ENCODE measurements around the gene PCID2. TPM values are rescaled to one million over a fixed set of nuclear protein-coding genes. Genes with fewer than 3 reads are reported as not detected.
A peak's percentile ranks its signal among the peaks of the same experiment; 100 is the strongest.
"Not testable (repeated sequence)": the region's sequence is repeated elsewhere in the genome, so short reads cannot be mapped to it uniquely, and the experiment has no call there.

Gene PCID2
- total RNA-seq (2012; rRNA removed) = 66.2 and 70.2 TPM in 2 replicates

DNA sequence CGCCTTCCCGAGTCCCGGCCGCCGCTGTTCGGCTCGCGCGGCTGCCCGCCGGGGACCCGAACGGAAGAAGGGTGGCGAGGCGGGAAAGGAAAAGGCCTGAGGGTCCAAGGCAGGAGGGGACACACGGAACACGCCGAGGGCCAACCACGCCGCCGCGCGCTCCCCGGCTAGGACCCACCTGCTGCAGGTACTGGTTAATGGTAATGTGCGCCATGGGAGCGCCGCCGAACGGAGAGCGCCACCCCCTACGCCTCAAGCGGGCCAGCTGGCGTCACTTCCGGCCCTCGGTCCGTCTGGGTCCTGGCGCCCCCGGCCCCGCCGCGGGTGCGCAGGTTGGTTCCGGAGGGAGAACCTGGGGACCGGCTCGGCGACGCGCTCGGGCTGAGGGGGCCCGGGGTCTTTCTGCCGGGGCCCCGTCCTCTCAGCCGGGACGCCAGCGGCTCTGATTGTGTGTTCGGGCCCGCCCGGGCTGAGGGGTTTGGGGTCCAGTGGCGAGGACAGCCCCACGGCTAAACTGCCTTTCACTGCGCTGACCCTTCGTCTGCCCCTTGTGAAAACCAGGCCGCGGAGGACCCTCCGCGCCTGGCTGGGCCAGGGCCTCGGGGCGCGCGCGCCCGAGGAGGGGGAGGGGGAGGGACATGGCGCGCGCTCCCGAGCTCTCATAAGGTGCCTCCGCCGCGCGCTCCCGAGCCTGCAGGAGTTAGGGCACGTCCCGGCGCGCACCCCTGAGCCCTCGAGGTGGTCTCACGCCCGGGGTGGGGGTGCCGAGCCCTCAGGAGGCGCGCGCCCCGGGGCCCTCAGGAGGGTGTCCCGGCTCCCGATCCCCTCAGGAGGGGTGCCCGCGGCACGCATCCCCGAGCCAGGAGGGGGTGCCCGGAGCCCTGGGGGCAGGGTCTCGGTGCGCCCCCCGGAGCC is at the start of gene PCID2:
TSS of gene PCID2 (minus strand) at position 249 of the 915 bp plus-strand sequence. CDS start at position 214, 35 bp downstream.
- Histone ChIP-seq H3K4me3 (ENCODE audit: low read length) (peak within 1 kb of the TSS; percentile 99), H3K27me3 (ENCODE audit: control insufficient read depth, insufficient read depth, low read length) (no peaks in the 10 kb centered on the region), H3K9me3 (replicated peaks; ENCODE audit: low read length) (no peaks in the 10 kb centered on the region), H3K4me1 (ENCODE audit: control insufficient read depth, insufficient read depth, low read length) (peaks cover 37% of the 10 kb centered on the region), H3K36me3 (ENCODE audit: insufficient read depth, low read length) (peaks cover 32% of the 10 kb centered on the region), H3K4me2 (ENCODE audit: low read length) (peak within 1 kb of the TSS; percentile 97), H3K9ac (ENCODE audit: low read depth, low read length) (peak within 1 kb of the TSS; percentile 99)

DNA sequence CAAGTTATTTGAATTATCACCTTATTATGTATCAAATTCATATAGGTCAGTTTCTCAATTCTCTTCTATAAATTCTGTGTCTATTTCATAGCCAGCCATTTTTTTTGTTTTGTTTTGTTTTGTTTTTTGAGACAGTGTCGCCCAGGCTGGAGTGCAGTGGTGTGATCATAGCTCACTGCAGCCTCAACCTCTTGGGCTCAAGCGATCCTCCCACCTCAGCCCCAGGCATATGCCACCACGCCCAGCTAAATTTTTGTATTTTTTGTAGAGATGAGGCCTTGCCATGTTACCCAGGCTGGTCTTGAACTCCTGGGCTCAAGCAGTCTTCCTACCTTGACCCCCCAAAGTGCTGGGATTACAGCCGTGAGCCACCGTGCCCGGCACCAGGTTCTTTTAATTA is 49.4 kb upstream of the PCID2 start:
- not testable (repeated sequence) for H3K4me3 ChIP-seq (ENCODE audit: low read length); H3K9ac ChIP-seq (ENCODE audit: low read depth, low read length); H3K27me3 ChIP-seq (ENCODE audit: control insufficient read depth, insufficient read depth, low read length); H3K4me1 ChIP-seq (ENCODE audit: control insufficient read depth, insufficient read depth, low read length); H3K4me2 ChIP-seq (ENCODE audit: low read length); H3K9me3 ChIP-seq (replicated peaks; ENCODE audit: low read length)
- H3K36me3 ChIP-seq (ENCODE audit: insufficient read depth, low read length) = peaks cover 83% of the 10 kb centered on the region

DNA sequence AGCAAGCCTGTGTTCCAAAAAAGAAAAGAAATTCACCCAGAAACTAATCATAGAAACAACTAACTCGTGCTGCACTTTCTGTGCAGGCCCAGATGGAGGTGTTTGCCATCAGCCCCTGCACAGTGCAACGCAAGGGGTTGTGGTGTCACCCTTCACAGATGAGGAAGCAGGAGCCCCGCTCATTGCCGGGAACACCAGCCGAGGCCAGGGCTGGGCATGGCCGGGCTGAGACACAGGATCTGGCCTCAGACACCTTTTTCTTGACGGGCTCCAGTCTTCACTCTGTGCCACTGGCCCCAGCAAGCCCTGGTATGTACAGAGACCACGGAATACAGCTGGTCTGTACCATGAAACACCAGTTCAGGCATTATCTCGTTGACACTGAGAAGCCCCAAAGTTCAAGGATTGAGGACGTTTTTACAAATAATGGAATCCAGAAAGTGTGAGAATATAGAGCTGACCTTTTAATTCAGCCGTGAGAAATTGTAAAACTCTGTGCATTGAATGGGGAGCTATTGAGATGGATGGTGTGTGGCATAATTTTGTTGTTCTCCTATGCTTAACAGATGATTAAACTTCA is 44.1 kb upstream of the PCID2 start:
- Histone ChIP-seq H3K36me3 (ENCODE audit: insufficient read depth, low read length) (peaks cover 93% of the 10 kb centered on the region), H3K4me1 (ENCODE audit: control insufficient read depth, insufficient read depth, low read length) (no peaks in the 10 kb centered on the region), H3K4me2 (ENCODE audit: low read length) (no peak overlapping the region), H3K9me3 (replicated peaks; ENCODE audit: low read length) (no peaks in the 10 kb centered on the region), H3K9ac (ENCODE audit: low read depth, low read length) (no peak overlapping the region), H3K27me3 (ENCODE audit: control insufficient read depth, insufficient read depth, low read length) (no peaks in the 10 kb centered on the region), H3K4me3 (ENCODE audit: low read length) (no peak overlapping the region)

DNA sequence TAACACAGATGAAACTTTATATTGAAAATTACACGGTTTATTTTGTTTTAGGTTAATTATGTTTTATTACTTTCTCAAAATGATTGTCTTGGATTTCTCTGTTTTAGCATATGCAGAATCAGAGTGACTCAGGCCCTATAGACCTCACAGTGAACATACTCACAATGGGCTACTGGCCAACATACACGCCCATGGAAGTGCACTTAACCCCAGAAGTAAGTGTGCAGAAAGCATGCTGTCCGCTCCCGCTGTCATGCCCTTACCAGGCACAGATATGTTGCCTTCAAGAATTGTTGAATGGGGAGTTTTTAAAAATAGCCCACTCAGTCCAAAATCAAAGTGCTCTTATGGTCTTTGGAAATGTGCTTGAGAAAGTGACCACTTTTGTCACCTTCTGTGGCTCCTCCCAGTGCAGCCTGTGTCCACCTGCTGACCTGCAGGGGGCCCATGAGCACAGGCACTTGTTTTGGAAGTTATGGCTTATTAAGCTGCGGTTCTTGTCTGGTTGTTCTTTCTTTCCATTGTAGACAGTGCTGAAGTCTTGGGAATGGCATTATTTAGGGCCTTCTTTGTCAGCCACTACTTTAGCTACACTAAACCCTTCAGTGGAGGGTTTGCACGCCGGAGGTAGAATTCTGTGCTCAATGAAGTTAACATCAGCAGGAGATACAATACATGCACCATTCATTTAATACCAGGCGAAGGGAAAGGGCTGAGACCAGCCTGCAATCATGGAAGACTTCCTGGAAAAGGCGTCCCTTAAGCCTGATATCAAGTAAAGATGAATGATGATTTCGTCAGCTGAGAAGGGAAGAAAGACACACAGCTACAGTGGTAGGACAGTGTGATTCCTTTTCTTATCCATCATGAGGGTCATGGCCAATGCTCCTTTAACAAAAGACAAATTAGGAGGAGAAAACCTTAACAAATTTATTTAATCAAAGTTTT is 37.7 kb upstream of the PCID2 start:
- Histone ChIP-seq H3K27me3 (ENCODE audit: control insufficient read depth, insufficient read depth, low read length) (no peaks in the 10 kb centered on the region), H3K9me3 (replicated peaks; ENCODE audit: low read length) (no peaks in the 10 kb centered on the region), H3K4me3 (ENCODE audit: low read length) (no peak overlapping the region), H3K4me1 (ENCODE audit: control insufficient read depth, insufficient read depth, low read length) (no peaks in the 10 kb centered on the region), H3K4me2 (ENCODE audit: low read length) (no peak overlapping the region), H3K36me3 (ENCODE audit: insufficient read depth, low read length) (peaks cover 84% of the 10 kb centered on the region), H3K9ac (ENCODE audit: low read depth, low read length) (no peak overlapping the region)

DNA sequence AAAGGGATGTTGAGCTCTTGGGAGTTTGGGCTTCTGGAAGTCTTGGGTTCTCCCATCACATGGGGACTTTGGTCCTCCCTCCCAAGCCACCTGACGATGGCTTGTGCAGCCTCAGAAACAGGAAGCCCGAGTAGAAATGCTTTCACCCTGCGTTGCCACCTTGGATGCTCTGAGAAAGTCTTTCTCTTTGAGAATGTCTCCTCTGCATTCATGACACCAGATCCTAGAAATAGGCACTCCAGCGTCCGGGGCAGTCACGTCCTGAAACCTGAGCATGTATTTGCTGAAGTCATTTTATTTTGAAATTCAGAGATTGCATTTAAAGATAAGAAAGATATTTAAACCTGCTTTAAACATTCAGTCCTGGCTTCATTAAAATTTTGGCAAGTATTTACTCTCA is 35.4 kb upstream of the PCID2 start:
- Histone ChIP-seq H3K4me1 (ENCODE audit: control insufficient read depth, insufficient read depth, low read length) (no peaks in the 10 kb centered on the region), H3K4me2 (ENCODE audit: low read length) (no peak overlapping the region), H3K4me3 (ENCODE audit: low read length) (no peak overlapping the region), H3K36me3 (ENCODE audit: insufficient read depth, low read length) (peaks cover 83% of the 10 kb centered on the region), H3K9me3 (replicated peaks; ENCODE audit: low read length) (no peaks in the 10 kb centered on the region), H3K27me3 (ENCODE audit: control insufficient read depth, insufficient read depth, low read length) (no peaks in the 10 kb centered on the region), H3K9ac (ENCODE audit: low read depth, low read length) (no peak overlapping the region)

DNA sequence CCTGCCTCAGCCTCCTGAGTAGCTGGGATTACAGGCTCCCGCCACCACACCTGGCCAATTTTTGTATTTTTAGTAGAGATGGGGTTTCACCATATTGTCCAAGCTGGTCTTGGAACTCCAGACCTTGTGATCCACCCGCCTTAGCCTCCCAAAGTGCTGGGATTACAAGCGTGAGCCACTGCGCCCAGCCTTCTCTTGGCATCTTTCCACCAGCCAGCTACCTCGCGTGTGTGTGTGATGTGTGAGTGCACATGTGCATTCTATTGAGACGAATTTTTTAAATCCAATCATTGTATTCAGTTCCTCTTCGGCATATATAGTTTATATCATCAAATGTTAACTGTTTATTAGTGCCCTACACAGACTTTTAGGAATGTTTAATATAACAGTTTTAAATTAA is 33.2 kb upstream of the PCID2 start:
- H3K9ac ChIP-seq (ENCODE audit: low read depth, low read length); H3K4me2 ChIP-seq (ENCODE audit: low read length); H3K4me3 ChIP-seq (ENCODE audit: low read length); H3K27me3 ChIP-seq (ENCODE audit: control insufficient read depth, insufficient read depth, low read length); H3K4me1 ChIP-seq (ENCODE audit: control insufficient read depth, insufficient read depth, low read length); H3K9me3 ChIP-seq (replicated peaks; ENCODE audit: low read length): not testable (repeated sequence)
- H3K36me3 ChIP-seq (ENCODE audit: insufficient read depth, low read length) = peaks cover 79% of the 10 kb centered on the region

DNA sequence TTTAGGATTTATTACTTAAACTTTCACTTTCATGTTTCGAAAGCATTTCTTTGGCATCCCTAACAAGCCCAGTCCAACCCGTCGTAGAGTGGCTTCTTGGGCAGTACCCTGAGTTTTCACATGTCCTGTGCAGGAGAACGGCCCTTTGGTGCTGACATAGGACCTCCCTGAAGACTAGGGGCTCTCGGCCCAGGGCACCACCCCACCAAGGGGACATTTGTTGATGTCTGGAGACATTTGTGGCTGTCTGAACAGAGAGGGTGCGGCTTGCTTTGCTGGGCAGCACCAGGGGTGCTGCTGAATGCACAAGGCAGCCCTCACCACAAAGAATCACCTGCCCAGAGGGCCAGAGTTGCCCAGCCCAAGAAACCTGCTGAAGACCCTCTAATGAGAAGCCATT is 31.5 kb upstream of the PCID2 start:
- Histone ChIP-seq H3K4me1 (ENCODE audit: control insufficient read depth, insufficient read depth, low read length) (no peaks in the 10 kb centered on the region), H3K9ac (ENCODE audit: low read depth, low read length) (no peak overlapping the region), H3K36me3 (ENCODE audit: insufficient read depth, low read length) (peaks cover 74% of the 10 kb centered on the region), H3K27me3 (ENCODE audit: control insufficient read depth, insufficient read depth, low read length) (no peaks in the 10 kb centered on the region), H3K4me3 (ENCODE audit: low read length) (no peak overlapping the region), H3K4me2 (ENCODE audit: low read length) (no peak overlapping the region), H3K9me3 (replicated peaks; ENCODE audit: low read length) (no peaks in the 10 kb centered on the region)

DNA sequence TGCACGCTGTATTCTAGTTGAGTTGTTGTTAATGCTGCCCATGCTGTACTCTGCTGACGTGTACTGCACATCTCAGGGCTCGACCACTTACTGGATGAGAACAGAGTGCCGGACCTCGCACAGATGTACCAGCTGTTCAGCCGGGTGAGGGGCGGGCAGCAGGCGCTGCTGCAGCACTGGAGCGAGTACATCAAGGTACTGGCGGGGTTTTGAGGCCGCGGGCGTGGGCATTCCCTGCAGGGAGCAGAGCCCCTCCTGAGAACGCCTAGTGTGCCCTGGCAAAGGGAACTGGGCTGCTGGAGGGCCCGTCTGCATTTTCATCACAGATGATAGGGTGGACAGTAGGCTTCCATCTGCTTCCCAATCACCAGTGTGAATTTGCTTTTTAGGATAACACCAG is 30.9 kb upstream of the PCID2 start:
- Histone ChIP-seq H3K9ac (ENCODE audit: low read depth, low read length) (no peak overlapping the region), H3K4me3 (ENCODE audit: low read length) (no peak overlapping the region), H3K27me3 (ENCODE audit: control insufficient read depth, insufficient read depth, low read length) (no peaks in the 10 kb centered on the region), H3K4me1 (ENCODE audit: control insufficient read depth, insufficient read depth, low read length) (no peaks in the 10 kb centered on the region), H3K36me3 (ENCODE audit: insufficient read depth, low read length) (peaks cover 75% of the 10 kb centered on the region), H3K9me3 (replicated peaks; ENCODE audit: low read length) (no peaks in the 10 kb centered on the region), H3K4me2 (ENCODE audit: low read length) (no peak overlapping the region)

DNA sequence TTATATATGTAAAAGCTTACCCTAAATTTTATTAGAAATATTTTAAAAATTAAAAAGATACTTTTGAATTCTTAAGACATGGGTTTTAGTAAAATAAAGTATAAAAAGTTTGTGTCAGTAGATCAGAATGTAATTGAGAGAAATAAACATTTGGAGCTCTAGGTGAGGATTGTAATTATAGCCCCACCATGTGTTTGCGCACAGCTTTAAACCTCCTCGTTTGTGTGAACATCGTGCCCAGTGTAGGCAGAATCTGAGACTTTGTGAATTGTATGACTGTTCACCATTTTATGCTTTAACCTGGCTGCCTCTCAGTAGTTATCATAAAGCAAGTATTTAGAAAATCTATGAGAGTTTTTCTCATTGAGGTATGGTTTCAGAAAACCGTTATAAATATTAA is 30.1 kb upstream of the PCID2 start:
- no peaks in the 10 kb centered on the region for H3K27me3 ChIP-seq (ENCODE audit: control insufficient read depth, insufficient read depth, low read length)
- peaks cover 78% of the 10 kb centered on the region for H3K36me3 ChIP-seq (ENCODE audit: insufficient read depth, low read length)
- H3K9me3 ChIP-seq (replicated peaks; ENCODE audit: low read length) = no peaks in the 10 kb centered on the region
- H3K4me1 ChIP-seq (ENCODE audit: control insufficient read depth, insufficient read depth, low read length) = no peaks in the 10 kb centered on the region
- H3K4me2 ChIP-seq (ENCODE audit: low read length) = no peak overlapping the region
- H3K4me3 ChIP-seq (ENCODE audit: low read length) = no peak overlapping the region
- H3K9ac ChIP-seq (ENCODE audit: low read depth, low read length) = no peak overlapping the region

DNA sequence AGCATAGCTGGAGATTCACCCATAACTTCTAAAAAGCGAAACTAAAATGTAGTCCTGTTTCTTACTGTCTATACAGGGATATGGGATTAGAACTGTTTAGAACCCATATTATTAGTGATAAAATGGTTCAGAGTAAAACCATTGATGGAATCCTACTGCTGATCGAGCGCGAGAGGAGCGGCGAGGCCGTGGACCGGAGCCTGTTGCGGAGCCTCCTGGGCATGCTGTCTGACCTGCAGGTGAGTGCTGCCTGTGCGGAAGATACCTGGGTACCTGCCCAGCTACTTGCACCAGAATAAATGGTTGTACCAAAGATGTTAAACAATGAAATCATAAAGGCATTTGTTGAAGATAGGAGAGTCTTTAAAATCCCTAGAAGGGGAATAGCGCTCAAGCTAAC is 24.6 kb upstream of the PCID2 start:
- Histone ChIP-seq H3K27me3 (ENCODE audit: control insufficient read depth, insufficient read depth, low read length) (no peaks in the 10 kb centered on the region), H3K9ac (ENCODE audit: low read depth, low read length) (no peak overlapping the region), H3K4me3 (ENCODE audit: low read length) (no peak overlapping the region), H3K4me2 (ENCODE audit: low read length) (no peak overlapping the region), H3K9me3 (replicated peaks; ENCODE audit: low read length) (no peaks in the 10 kb centered on the region), H3K36me3 (ENCODE audit: insufficient read depth, low read length) (peaks cover 75% of the 10 kb centered on the region), H3K4me1 (ENCODE audit: control insufficient read depth, insufficient read depth, low read length) (no peaks in the 10 kb centered on the region)
